Measurements from ENCODE around the gene TSPAN18. TPM values are rescaled to one million over a fixed set of nuclear protein-coding genes. Genes with fewer than 3 reads are reported as not detected.

The TSPAN18 gene
- total RNA-seq, 2 experiments from 2014 or later = not detected

DNA sequence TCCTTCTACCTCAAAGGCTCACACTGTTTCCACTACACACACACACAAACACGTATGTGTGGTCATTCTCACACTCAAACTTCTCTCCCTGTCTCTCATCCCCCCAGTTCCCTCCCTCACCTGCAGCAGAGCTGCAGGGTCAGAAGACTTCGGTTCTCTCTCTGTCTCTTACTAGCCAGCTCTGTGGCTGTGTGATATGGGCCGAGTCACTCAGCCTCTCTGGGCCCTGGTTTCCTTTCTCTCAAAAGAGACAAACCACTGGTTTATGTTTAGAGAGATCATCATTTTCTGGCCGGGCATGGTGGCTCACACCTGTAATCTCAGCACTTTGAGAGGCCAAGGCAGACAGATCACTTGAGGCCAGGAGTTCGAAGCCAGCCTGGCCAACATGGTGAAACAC, 21.1 kb downstream of the TSPAN18 start:
- Histone ChIP-seq H3K9me2 (ENCODE audit: insufficient read depth, low read length) (no peaks in the 10 kb centered on the region), H2AFZ (ENCODE audit: low read length) (no peak overlapping the region), H3K79me2 (ENCODE audit: insufficient read depth, low read depth, low read length) (no peaks in the 10 kb centered on the region), H3K27ac (ENCODE audit: low read depth, low read length, poor library complexity, severe bottlenecking) (no peak overlapping the region), H3K4me1 (ENCODE audit: insufficient read depth, low read length, poor library complexity, severe bottlenecking) (no peaks in the 10 kb centered on the region), H3K9me3 (ENCODE audit: low read length) (no peaks in the 10 kb centered on the region), H3K4me2 (ENCODE audit: low read length) (no peak overlapping the region), H3K4me3 (ENCODE audit: low read depth, low read length, poor library complexity, severe bottlenecking) (no peak overlapping the region), H3K36me3 (ENCODE audit: insufficient read depth, low read length) (no peaks in the 10 kb centered on the region), H4K20me1 (ENCODE audit: insufficient read depth, low read length) (no peaks in the 10 kb centered on the region)
- TF ChIP-seq, protein P1, sequence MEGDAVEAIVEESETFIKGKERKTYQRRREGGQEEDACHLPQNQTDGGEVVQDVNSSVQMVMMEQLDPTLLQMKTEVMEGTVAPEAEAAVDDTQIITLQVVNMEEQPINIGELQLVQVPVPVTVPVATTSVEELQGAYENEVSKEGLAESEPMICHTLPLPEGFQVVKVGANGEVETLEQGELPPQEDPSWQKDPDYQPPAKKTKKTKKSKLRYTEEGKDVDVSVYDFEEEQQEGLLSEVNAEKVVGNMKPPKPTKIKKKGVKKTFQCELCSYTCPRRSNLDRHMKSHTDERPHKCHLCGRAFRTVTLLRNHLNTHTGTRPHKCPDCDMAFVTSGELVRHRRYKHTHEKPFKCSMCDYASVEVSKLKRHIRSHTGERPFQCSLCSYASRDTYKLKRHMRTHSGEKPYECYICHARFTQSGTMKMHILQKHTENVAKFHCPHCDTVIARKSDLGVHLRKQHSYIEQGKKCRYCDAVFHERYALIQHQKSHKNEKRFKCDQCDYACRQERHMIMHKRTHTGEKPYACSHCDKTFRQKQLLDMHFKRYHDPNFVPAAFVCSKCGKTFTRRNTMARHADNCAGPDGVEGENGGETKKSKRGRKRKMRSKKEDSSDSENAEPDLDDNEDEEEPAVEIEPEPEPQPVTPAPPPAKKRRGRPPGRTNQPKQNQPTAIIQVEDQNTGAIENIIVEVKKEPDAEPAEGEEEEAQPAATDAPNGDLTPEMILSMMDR (conservative IDR thresholded peaks at IDR 0.05; ENCODE audit: low read length) = no peak
- TF ChIP-seq EZH2phosphoT487 (IDR thresholded peaks at IDR 0.05; ENCODE audit: borderline replicate concordance, low read depth, low read length) = no peak
- no TSS peak for BruUV-seq (replicated peaks)
- DNase-seq (ENCODE audit: low spot score) = no peak
- intact Hi-C loops (cut with micrococcal nuclease; ENCODE audit: unreplicated experiment) = no loop called here
- CTCF ChIA-PET (ENCODE audit: unreplicated experiment) = no interaction called here
- POLR2A ChIA-PET = interaction anchor here (0.9 kb wide), 1 partner anchor 15 kb away, joined by 3 read pairs; no protein-coding TSS in a partner anchor

DNA sequence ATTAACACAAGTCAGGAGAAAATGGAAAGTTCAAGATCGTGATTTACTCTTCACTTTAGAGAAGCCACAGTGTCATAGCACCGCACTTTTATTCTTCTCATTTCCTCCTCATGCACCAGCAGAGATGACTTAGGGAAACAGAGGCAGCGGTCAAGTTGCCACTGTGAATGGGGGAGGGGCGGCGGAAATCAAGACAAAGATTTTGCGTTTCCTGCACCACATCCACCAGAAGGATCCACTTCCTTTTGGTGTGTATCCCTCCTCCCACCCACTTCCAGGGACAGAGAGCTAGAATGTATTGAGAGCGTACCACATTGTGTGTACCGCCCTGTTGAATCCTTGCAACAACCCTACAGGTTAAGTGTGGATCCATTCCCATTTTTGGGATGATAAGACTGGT, 21.8 kb downstream of the TSPAN18 start:
- DNase-seq (ENCODE audit: low spot score) = no peak
- no peaks in the 10 kb centered on the region for H3K9me3 ChIP-seq (ENCODE audit: low read length)
- TF ChIP-seq, protein P1 (conservative IDR thresholded peaks at IDR 0.05; ENCODE audit: low read length) = no peak
- no peak for TF ChIP-seq EZH2phosphoT487 (IDR thresholded peaks at IDR 0.05; ENCODE audit: borderline replicate concordance, low read depth, low read length)
- POLR2A ChIA-PET = interaction anchor here (0.7 kb wide), 1 partner anchor 117 kb away, joined by 3 read pairs; no protein-coding TSS in a partner anchor
- H3K4me2 ChIP-seq (ENCODE audit: low read length) = no peak overlapping the region
- no peak overlapping the region for H3K4me3 ChIP-seq (ENCODE audit: low read depth, low read length, poor library complexity, severe bottlenecking)
- H2AFZ ChIP-seq (ENCODE audit: low read length) = no peak overlapping the region
- no peaks in the 10 kb centered on the region for H3K79me2 ChIP-seq (ENCODE audit: insufficient read depth, low read depth, low read length)
- H3K4me1 ChIP-seq (ENCODE audit: insufficient read depth, low read length, poor library complexity, severe bottlenecking) = no peaks in the 10 kb centered on the region
- no peaks in the 10 kb centered on the region for H3K36me3 ChIP-seq (ENCODE audit: insufficient read depth, low read length)
- CTCF ChIA-PET (ENCODE audit: unreplicated experiment) = interaction anchor here (0.5 kb wide), 1 partner anchor 50 kb away, joined by 3 read pairs; no protein-coding TSS in a partner anchor
- no peaks in the 10 kb centered on the region for H3K9me2 ChIP-seq (ENCODE audit: insufficient read depth, low read length)
- H4K20me1 ChIP-seq (ENCODE audit: insufficient read depth, low read length) = no peaks in the 10 kb centered on the region
- no peak overlapping the region for H3K27ac ChIP-seq (ENCODE audit: low read depth, low read length, poor library complexity, severe bottlenecking)
- intact Hi-C loops (cut with micrococcal nuclease; ENCODE audit: unreplicated experiment) = no loop called here
- no TSS peak for BruUV-seq (replicated peaks)

DNA sequence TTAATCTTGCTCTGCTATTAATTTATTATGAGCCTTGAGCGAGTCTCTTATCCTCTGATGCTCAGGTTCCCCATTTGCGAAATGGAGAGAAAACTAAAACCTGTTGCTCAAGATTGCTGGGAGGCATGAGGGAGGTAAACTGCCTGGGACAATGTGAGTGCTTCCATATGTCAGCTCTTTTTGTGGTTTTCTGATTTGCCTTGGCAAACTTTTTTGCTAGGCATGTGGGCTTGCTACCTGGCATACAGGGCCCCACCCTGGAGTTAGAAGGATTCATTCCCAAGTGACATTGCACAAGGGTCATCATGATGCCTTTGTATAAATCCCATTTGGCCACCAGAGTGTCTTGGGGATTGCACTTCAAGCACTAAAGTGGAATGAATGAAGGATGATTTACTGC, 22.4 kb downstream of the TSPAN18 start:
- H2AFZ ChIP-seq (ENCODE audit: low read length) = no peak overlapping the region
- no peaks in the 10 kb centered on the region for H3K4me1 ChIP-seq (ENCODE audit: insufficient read depth, low read length, poor library complexity, severe bottlenecking)
- H3K36me3 ChIP-seq (ENCODE audit: insufficient read depth, low read length) = no peaks in the 10 kb centered on the region
- H3K4me3 ChIP-seq (ENCODE audit: low read depth, low read length, poor library complexity, severe bottlenecking) = no peak overlapping the region
- H4K20me1 ChIP-seq (ENCODE audit: insufficient read depth, low read length) = no peaks in the 10 kb centered on the region
- ChIA-PET POLR2A (no interaction called here), CTCF (ENCODE audit: unreplicated experiment) (interaction anchor here (0.5 kb wide), 1 partner anchor 50 kb away, joined by 3 read pairs; no protein-coding TSS in a partner anchor)
- no peak for DNase-seq (ENCODE audit: low spot score)
- no peaks in the 10 kb centered on the region for H3K79me2 ChIP-seq (ENCODE audit: insufficient read depth, low read depth, low read length)
- TF ChIP-seq, protein P1 (conservative IDR thresholded peaks at IDR 0.05; ENCODE audit: low read length) = no peak
- TF ChIP-seq EZH2phosphoT487 (IDR thresholded peaks at IDR 0.05; ENCODE audit: borderline replicate concordance, low read depth, low read length) = no peak
- no peak overlapping the region for H3K4me2 ChIP-seq (ENCODE audit: low read length)
- intact Hi-C loops (cut with micrococcal nuclease; ENCODE audit: unreplicated experiment) = no loop called here
- no TSS peak for BruUV-seq (replicated peaks)
- H3K27ac ChIP-seq (ENCODE audit: low read depth, low read length, poor library complexity, severe bottlenecking) = no peak overlapping the region
- no peaks in the 10 kb centered on the region for H3K9me2 ChIP-seq (ENCODE audit: insufficient read depth, low read length)
- H3K9me3 ChIP-seq (ENCODE audit: low read length) = no peaks in the 10 kb centered on the region
